Renal cortical epithelial cell (primary cell): ENCODE measurements around the gene VTI1A. TPM values are rescaled to one million over a fixed set of nuclear protein-coding genes. Genes with fewer than 3 reads are reported as not detected.
A peak's percentile ranks its signal among the peaks of the same experiment; 100 is the strongest.

ENCODE experiments used
- DNase-seq: peaks from one replicate; pipeline ENCODE4 v3.0.0-alpha.2; 2011; ENCODE audit warnings: low read depth
- total RNA-seq: library from RNA; depleted of rRNA; stranded (reverse); fragments of >200 nt; gene quantifications from 2 replicates; pipeline ENCODE4 v1.2.3, GENCODE V29; 2014

VTI1A gene
- total RNA-seq, 1 donor from 2014 or later = 49.7 TPM

DNA sequence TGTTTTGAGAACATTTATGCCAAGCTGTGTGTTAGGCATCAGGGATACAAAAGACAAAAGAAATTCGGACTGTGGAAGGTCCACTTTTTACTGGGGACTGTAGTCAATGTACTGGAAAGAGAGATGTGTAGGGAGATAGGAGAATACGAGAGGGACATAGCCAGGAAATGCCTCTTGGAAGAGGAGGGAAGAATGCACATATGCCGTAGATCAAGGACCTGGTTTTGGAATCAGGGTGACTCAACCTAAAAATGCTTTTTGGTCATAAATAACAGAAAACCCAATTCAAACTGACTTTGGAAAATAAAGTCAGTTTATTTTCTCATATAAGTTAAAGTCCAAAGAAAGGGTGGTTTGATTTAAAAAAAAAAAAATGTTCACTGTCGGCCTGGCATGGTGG lies 362.7 kb downstream of the VTI1A start:
- no peak for DNase-seq

- no peak for DNase-seq
These were observed 363.7 kb downstream of the VTI1A start for GRCh38 chr10:112810711-112811151.

GRCh38 chr10:112811741-112812551 lies 364.9 kb downstream of the VTI1A start:
- peak; percentile 99 for DNase-seq

DNA sequence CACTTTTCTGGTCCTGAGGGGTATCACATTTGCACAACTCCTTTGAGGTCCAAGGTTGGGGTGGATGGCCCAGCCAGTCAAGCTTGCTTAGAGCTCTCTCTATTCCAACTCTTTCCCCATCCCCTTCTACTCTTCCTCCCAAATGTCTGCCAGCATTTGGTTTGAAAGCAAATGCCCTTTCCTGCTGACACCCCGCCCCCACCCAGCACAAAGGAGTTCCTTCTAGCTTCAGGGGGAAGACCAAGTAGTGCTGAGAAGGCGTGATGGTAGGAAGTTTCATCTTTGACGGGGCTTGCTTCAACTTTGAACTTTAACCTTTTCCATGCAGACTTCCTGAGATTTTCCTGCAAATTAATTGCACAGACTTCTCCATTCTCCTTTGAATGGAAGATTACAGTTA lies 365.6 kb downstream of the VTI1A start:
- DNase-seq = no peak

DNA sequence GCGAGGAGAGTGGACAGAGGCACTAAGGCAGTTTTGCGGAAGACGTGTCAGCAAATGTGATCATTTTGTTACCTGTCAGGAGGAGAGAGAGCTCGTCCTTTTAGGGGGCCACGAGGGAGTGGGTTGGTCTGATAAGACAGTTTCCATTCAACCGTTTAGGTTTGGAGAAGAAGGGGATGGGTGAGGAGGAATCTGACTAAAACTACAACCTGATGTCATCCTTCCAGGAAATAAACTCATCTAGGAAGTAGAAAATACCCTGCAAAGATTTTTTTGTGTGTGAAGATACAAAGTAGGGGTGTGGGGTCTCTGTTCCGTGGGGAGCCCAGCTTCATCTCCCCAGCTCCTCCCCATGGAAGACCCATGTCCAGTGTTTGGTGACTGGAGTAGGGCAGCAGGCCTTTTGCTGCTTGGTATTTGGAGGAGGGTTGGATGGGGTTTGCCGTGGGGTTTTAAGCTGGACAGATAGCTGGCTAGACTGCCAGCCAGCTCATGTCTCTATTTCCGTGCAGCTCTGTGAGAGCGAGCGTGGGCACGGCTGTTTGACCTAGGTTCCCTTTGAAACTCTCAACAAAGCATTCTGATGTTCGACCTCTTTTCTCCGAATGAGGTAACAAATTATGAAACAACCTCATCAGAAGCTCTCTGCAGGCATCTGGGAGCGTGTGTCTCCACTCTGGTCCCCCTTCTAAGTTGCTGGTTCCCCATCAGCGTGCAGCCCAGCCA lies 367.0 kb downstream of the VTI1A start:
- DNase-seq = no peak

DNA sequence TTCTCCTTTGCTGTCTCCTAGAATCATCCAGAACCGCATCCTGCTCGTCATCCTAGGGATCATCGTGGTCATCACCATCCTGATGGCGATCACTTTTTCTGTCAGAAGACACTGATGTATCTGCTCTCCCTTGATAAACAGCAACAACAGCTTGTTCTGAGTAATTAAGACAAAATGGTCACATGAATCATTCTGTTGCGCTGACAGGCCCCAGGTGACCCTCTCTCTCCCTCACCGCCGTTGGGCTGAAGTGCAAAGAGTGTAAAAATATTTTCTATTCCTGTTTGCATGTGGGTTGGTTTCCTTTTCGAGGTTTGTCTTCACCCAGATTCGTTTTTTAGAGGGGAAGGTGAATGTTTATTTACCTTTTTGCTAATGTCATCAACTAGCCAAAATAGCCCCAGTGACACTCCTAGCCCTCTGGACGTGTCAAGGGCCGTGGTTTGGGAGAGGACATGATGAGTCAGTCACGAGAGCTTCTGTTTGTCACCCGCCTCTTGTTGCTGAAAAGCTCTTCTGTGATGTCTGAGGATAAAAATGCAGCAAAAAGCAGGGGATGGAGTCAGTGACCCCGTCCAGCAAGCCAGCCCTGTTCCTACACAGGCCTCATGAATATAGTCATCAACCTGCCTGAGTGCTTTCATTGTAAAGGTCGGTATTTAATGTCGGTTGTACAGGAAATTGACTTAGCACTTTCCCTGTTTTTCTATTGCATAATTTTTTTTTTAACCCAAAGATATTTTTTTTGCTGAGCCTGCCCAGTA lies 368.4 kb downstream of the VTI1A start:
- peak; percentile 83 for DNase-seq

DNA sequence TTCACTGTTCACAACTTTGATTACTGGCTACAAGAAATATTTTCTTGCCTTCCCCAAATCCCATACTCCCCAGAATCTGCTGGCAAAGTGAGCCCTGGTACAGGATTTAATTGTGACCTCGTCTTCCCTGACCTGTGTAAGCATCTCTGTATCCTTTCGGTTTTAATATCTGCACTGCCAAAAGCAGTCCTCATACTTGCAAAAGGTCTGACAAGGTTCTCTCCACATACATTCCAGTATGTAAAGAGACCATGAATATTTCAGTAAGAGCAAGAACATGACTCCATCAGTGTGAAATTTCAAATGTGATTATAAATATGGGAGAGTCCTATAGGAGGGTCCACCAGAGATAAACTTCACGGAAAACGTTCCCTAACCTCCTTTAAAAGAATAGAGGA lies 369.0 kb downstream of the VTI1A start:
- DNase-seq = no peak

DNA sequence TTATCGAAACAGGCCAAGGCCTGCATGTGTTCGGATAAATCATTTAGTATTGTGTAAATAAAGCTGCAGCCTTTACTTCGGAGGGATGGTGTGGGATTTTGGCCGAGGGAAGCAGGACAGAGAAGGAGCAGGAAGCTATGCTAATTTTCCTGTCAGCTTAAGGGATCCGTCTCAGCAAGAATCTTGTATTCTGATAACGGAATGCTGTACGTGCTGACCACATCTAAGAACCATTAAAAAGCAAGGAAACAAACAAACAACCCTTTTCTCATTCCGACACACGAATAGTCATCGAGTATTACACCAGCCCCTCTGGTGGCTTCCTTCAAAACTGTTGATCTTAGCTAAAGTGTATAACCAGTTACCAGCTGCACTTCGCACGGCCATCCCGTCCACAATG lies 369.9 kb downstream of the VTI1A start:
- no peak for DNase-seq

DNA sequence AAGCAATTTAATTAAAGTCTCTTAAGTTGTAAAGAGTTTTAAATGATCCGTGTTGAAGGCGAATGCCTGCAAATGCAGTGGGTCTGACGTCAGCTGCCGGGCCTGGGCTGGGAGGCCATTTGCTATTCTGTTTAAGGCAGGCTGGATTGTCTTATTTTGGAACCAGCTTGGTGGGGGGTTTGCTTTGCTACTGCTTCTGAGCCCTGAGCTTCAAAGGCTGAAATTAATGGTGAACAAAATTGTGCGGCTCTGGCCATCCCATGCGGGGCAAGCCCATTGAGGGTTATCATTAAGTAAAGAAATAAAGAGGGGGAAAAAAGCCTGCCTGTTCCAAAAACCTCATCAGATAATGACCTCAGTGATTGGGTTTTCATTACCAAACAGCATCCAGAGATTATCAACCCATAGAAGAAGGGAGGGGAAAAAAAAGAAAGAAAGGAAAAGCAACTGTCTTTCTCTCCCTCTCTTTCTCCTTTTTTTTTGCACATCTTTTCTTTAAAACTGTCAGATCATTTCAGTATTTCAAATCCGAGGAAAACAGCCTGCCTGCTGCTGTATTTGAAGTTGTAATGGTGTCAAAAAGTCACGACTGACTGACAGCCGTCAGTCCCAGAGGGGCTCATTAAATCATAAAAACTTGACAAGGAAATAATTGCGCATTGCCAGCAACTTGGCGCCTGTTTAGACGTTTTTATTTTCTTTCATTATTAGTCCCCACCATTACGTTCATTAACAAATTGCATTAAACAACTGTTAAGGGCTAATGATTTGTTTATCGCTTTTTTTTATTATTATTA lies 371.2 kb downstream of the VTI1A start:
- no peak for DNase-seq

DNA sequence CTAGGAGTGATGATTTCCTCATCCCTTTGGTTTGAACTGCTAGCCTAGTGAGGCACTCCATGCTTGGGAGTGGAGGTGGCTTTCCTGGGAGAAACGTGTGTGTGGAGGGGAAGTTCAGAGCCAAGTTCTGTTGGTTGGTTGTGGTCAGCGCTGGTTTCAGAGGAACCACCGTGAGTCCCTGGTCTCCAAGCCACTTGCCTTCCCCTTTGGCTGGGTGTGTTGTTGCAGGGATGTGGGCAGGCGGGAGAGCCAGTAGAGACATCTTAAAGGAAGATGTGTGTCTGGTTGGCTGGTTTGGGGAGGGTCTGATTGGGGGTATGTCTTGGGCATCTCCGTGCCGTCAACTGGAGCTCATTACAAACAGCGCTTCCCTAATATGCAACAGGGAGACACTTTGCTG lies 372.2 kb downstream of the VTI1A start:
- DNase-seq = no peak

- no peak for DNase-seq
These were observed 373.3 kb downstream of the VTI1A start for GRCh38 chr10:112820320-112820719.

- DNase-seq = no peak
These were observed 374.0 kb downstream of the VTI1A start for GRCh38 chr10:112821038-112821437.

GRCh38 chr10:112821663-112822062 lies 374.6 kb downstream of the VTI1A start:
- DNase-seq = no peak

- DNase-seq = no peak
These were observed 376.0 kb downstream of the VTI1A start for GRCh38 chr10:112823007-112823406.

- DNase-seq = no peak
These were observed 376.6 kb downstream of the VTI1A start for GRCh38 chr10:112823604-112824003.

GRCh38 chr10:112826018-112826697 lies 379.1 kb downstream of the VTI1A start:
- no peak for DNase-seq

DNA sequence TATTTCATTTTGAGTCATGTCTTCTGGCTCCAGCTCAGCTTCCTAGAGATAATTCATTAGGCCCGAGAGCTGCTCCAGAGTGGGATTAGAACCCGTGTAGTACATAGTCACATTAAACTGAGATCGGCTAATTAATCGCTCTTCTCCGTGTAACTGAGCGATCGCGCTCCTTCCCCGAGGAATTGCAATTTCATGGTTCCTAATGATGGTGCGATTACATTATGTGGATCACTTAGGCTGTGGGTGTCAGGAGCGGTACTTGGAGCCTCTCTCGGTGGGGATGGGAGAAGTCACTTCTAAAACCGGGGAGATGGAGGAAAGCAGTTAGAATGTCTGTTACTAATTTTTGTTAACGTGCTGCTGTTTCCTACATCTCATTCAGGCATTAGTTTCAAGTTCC lies 380.1 kb downstream of the VTI1A start:
- DNase-seq = no peak

DNA sequence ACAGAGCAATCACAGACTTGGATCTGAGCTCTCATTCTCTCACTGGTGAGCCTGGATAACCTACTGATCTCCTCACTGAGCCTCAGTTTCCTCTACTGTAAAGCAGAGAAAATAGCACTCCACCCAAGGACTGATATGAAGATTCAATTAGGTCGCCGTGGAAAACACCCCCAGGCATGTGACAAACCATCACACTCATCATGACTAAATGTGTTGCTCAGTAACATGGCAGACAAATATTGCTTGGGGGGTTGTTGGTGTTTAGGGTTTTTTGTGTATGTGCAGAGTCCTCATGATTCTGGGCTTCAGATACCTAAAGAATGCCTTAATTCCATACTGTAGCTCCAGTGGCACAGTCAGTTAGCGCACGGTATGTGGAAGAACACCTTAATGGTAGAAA lies 380.9 kb downstream of the VTI1A start:
- no peak for DNase-seq

DNA sequence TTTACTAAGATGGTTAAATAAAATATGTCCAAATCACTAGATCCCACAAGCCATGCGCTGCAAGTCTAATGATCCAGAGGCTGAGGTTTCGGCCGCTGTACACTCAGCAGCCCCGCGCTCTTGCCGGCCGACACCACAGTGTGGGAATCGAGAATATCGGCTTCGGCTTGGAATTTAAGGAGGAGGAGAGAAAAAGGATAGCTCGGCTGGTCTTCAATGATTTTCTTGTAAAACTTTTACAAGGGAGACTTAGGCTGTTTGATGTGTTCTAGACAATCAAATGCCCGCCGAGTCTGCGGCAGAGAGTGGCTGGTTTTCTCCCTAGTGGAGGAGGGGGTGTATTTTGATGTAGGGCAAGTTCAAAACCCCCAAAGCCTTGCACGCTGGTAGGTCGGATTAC lies 384.8 kb downstream of the VTI1A start:
- DNase-seq = no peak

GRCh38 chr10:112832361-112832878 lies 385.4 kb downstream of the VTI1A start:
- DNase-seq = peak; percentile 70

DNA sequence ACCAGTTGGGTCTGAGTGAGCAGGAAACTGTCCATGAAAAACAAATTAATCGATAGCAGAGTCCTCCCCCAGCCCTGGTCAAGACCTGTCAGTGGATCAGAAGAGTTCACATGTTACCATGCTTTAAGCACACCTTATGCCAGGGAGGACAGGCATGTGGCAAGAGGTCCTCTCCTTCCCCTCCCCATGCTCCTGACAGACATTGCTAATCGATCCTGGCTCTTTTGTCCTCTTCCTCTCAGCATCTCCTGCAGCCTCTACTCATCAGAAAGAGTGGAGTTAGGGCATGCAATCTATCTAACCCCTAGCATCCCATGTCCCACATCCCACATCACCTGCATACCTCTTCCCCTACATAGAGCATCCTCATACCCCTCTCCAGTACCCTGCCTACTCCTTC lies 385.9 kb downstream of the VTI1A start:
- DNase-seq = no peak
